Mesenchymal stem cell (in vitro differentiated cells and primary cell): ENCODE data around the gene VGLL4.

Source experiments
- DNase-seq: peaks from one replicate; pipeline ENCODE4 v3.0.0-alpha.2; 2013
- H2AFZ ChIP-seq: one replicate; pipeline ENCODE4 v1.6.1; 2013; ENCODE audit warnings: low read depth, mild to moderate bottlenecking, control low read depth, inconsistent platforms, low read length, moderate library complexity
- H2AK5ac ChIP-seq: 2 replicates; pipeline ENCODE4 v1.6.1; 2013; ENCODE audit warnings: low read length, moderate library complexity, mild to moderate bottlenecking, inconsistent platforms; ENCODE audit not compliant: severe bottlenecking
- H2BK120ac ChIP-seq: one replicate; pipeline ENCODE4 v1.6.1; 2013; ENCODE audit warnings: low read depth, mild to moderate bottlenecking, inconsistent platforms, low read length, moderate library complexity
- H2BK12ac ChIP-seq, 2 experiments: one replicate each; pipeline ENCODE4 v1.6.1; 2013; ENCODE audit warnings: inconsistent platforms in 2 of 2, low read length in 2 of 2, mild to moderate bottlenecking in 2 of 2, moderate library complexity in 2 of 2, control low read depth in 1 of 2
- H2BK15ac ChIP-seq: one replicate; pipeline ENCODE4 v1.6.1; 2013; ENCODE audit warnings: mild to moderate bottlenecking, low read depth, inconsistent platforms; ENCODE audit not compliant: poor library complexity, severe bottlenecking
- H2BK5ac ChIP-seq: 2 replicates; pipeline ENCODE4 v1.6.1; 2013; ENCODE audit warnings: low read depth, mild to moderate bottlenecking, low read length, control low read depth, inconsistent platforms; ENCODE audit not compliant: poor library complexity, severe bottlenecking
- H3K14ac ChIP-seq, 2 experiments: one replicate each; pipeline ENCODE4 v1.6.1; 2013; ENCODE audit warnings: inconsistent platforms in 2 of 2, low read length in 2 of 2, control low read depth in 1 of 2, mild to moderate bottlenecking in 1 of 2, moderate library complexity in 1 of 2
- H3K18ac ChIP-seq, 2 experiments: one replicate each; pipeline ENCODE4 v1.6.1; 2013; ENCODE audit warnings: inconsistent platforms in 2 of 2, low read length in 2 of 2, control low read depth in 1 of 2, low read depth in 1 of 2, mild to moderate bottlenecking in 1 of 2
- H3K23ac ChIP-seq, 2 experiments: one replicate each; pipeline ENCODE4 v1.6.1; 2013; ENCODE audit warnings: inconsistent platforms in 2 of 2, low read length in 2 of 2, mild to moderate bottlenecking in 2 of 2, moderate library complexity in 2 of 2, control low read depth in 1 of 2
- H3K27ac ChIP-seq: 2 replicates; pipeline ENCODE4 v1.5.1; 2013; ENCODE audit warnings: mild to moderate bottlenecking, moderate library complexity, low read length, control low read depth, inconsistent platforms; ENCODE audit not compliant: poor library complexity, severe bottlenecking
- H3K27me3 ChIP-seq, 2 experiments: 2 replicates each; pipeline versions ENCODE4 v1.6.1 to v1.7.0; 2013; ENCODE audit warnings: low read length in 2 of 2, mild to moderate bottlenecking in 2 of 2, moderate library complexity in 2 of 2, control low read depth in 1 of 2, inconsistent platforms in 1 of 2; ENCODE audit not compliant: control insufficient read depth in 1 of 2, insufficient read depth in 1 of 2
- H3K36me3 ChIP-seq, 2 experiments: 2 replicates each; pipeline versions ENCODE4 v1.6.1 to v1.7.0; 2013; ENCODE audit warnings: low read length in 2 of 2, control low read depth in 1 of 2, inconsistent platforms in 1 of 2, low read depth in 1 of 2, mild to moderate bottlenecking in 1 of 2; ENCODE audit not compliant: insufficient read depth in 2 of 2, control insufficient read depth in 1 of 2
- H3K4ac ChIP-seq, 2 experiments: one replicate each; pipeline ENCODE4 v1.6.1; 2013; ENCODE audit warnings: inconsistent platforms in 2 of 2, low read length in 2 of 2, mild to moderate bottlenecking in 2 of 2, moderate library complexity in 2 of 2, control low read depth in 1 of 2, low read depth in 1 of 2
- H3K4me1 ChIP-seq: 2 replicates; pipeline ENCODE4 v1.6.1; 2013; ENCODE audit warnings: low read depth, low read length, control low read depth; ENCODE audit not compliant: control insufficient read depth, insufficient read depth
- H3K4me2 ChIP-seq: 2 replicates; pipeline ENCODE4 v1.6.1; 2013; ENCODE audit warnings: low read length, mild to moderate bottlenecking, inconsistent platforms; ENCODE audit not compliant: poor library complexity, severe bottlenecking
- H3K4me3 ChIP-seq, 2 experiments: 2 replicates each; pipeline versions ENCODE4 v1.5.1 to v1.7.0; 2013; ENCODE audit warnings: low read length in 2 of 2, mild to moderate bottlenecking in 2 of 2, control low read depth in 1 of 2, low read depth in 1 of 2; ENCODE audit not compliant: insufficient read depth in 1 of 2
- H3K79me1 ChIP-seq: replicated peaks from 2 replicates; pipeline ENCODE4 v1.6.1; 2013; ENCODE audit warnings: mild to moderate bottlenecking, control low read depth, low read length, inconsistent platforms; ENCODE audit not compliant: poor library complexity, severe bottlenecking
- H3K9ac ChIP-seq: 2 replicates; pipeline ENCODE4 v1.7.0; 2013; ENCODE audit warnings: mild to moderate bottlenecking, low read length, moderate library complexity
- H3K9me3 ChIP-seq: 2 replicates; pipeline ENCODE4 v1.7.0; 2013; ENCODE audit warnings: mild to moderate bottlenecking, low read length; ENCODE audit not compliant: control insufficient read depth
- H4K8ac ChIP-seq: one replicate; pipeline ENCODE4 v1.6.1; 2013; ENCODE audit warnings: inconsistent platforms, mild to moderate bottlenecking, low read length, moderate library complexity
- H4K91ac ChIP-seq: one replicate; pipeline ENCODE4 v1.6.1; 2013; ENCODE audit warnings: mild to moderate bottlenecking, low read length, inconsistent platforms
- WGBS: methylation state at CpG from one replicate; pipeline ENCODE4 v1.1.7; 2013; ENCODE audit warnings: mixed read lengths; 5-methylcytosine and 5-hydroxymethylcytosine counted together

The VGLL4 gene

GRCh38 chr3:11612515-11613188 lies 31.1 kb downstream of the VGLL4 start:
- H3K23ac ChIP-seq, result no peak overlapping the region
- peaks cover 25% of the 10 kb centered on the region for H3K4me1 ChIP-seq
- no peaks in the 10 kb centered on the region for H3K9me3 ChIP-seq
- no peak overlapping the region for H2BK5ac ChIP-seq
- H3K27me3 ChIP-seq, result no peaks in the 10 kb centered on the region
- peaks cover 6% of the 10 kb centered on the region for H3K79me1 ChIP-seq
- H4K91ac ChIP-seq, result no peak overlapping the region
- H3K4me2 ChIP-seq, result no peak overlapping the region
- H2BK120ac ChIP-seq, result no peak overlapping the region
- H3K14ac ChIP-seq, result no peak overlapping the region
- WGBS, result 94% methylated on average over 9 of the region's 9 CpGs
- no peak overlapping the region for H4K8ac ChIP-seq
- no peak overlapping the region for H3K4ac ChIP-seq
- peak overlapping the region in 1 of 2 experiments; percentile 12 for H3K18ac ChIP-seq
- H2AK5ac ChIP-seq, result no peak overlapping the region
- H2BK15ac ChIP-seq, result peak overlapping the region; percentile 64
- peak overlapping the region in 1 of 2 experiments; percentile 50 for H3K4me3 ChIP-seq
- H2AFZ ChIP-seq, result no peak overlapping the region
- peak overlapping the region; percentile 53 for H3K9ac ChIP-seq
- peaks cover 10 to 20% of the 10 kb centered on the region in 2 experiments for H3K36me3 ChIP-seq
- H2BK12ac ChIP-seq, result no peak overlapping the region
- H3K27ac ChIP-seq, result no peak overlapping the region
- no peak for DNase-seq

- Histone ChIP-seq H4K8ac (no peak overlapping the region), H3K4me3 (no peak overlapping the region), H3K18ac (no peak overlapping the region), H2BK5ac (no peak overlapping the region), H3K14ac (no peak overlapping the region), H3K9me3 (no peaks in the 10 kb centered on the region), H2BK15ac (no peak overlapping the region), H2AFZ (no peak overlapping the region), H3K36me3 (peaks cover 8 to 20% of the 10 kb centered on the region in 2 experiments), H3K9ac (peak overlapping the region; percentile 8), H2BK12ac (no peak overlapping the region), H3K4me1 (peaks cover 23% of the 10 kb centered on the region), H2AK5ac (no peak overlapping the region), H3K27me3 (no peaks in the 10 kb centered on the region), H2BK120ac (no peak overlapping the region), H3K79me1 (peaks cover 4% of the 10 kb centered on the region), H4K91ac (no peak overlapping the region), H3K27ac (no peak overlapping the region), H3K23ac (no peak overlapping the region), H3K4ac (no peak overlapping the region), H3K4me2 (no peak overlapping the region)
- DNase-seq, result no peak
- 89% methylated on average over 9 of the region's 9 CpGs for WGBS
These were observed 32.3 kb downstream of the VGLL4 start for GRCh38 chr3:11611341-11611799.

GRCh38 chr3:11610700-11611275 lies 32.9 kb downstream of the VGLL4 start:
- no peak overlapping the region for H3K23ac ChIP-seq
- peaks cover 5% of the 10 kb centered on the region for H3K79me1 ChIP-seq
- H2BK5ac ChIP-seq, result no peak overlapping the region
- peaks cover 14 to 25% of the 10 kb centered on the region in 2 experiments for H3K36me3 ChIP-seq
- peak overlapping the region; percentile 64 for H3K9ac ChIP-seq
- no peak overlapping the region for H2BK12ac ChIP-seq
- no peak overlapping the region for H3K14ac ChIP-seq
- H3K4me1 ChIP-seq, result peaks cover 20% of the 10 kb centered on the region
- H4K91ac ChIP-seq, result no peak overlapping the region
- H3K18ac ChIP-seq, result no peak overlapping the region
- H3K27me3 ChIP-seq, result no peaks in the 10 kb centered on the region
- H3K9me3 ChIP-seq, result no peaks in the 10 kb centered on the region
- H3K4me2 ChIP-seq, result no peak overlapping the region
- H3K4me3 ChIP-seq, result no peak overlapping the region
- no peak overlapping the region for H2BK120ac ChIP-seq
- WGBS, result 98% methylated on average over 7 of the region's 8 CpGs
- no peak for DNase-seq
- no peak overlapping the region for H4K8ac ChIP-seq
- H2BK15ac ChIP-seq, result no peak overlapping the region
- H3K27ac ChIP-seq, result no peak overlapping the region
- no peak overlapping the region for H3K4ac ChIP-seq
- H2AFZ ChIP-seq, result no peak overlapping the region
- no peak overlapping the region for H2AK5ac ChIP-seq

- Histone ChIP-seq H3K18ac (peak overlapping the region in 1 of 2 experiments; percentile 80), H2AFZ (no peak overlapping the region), H3K36me3 (peaks cover 18 to 25% of the 10 kb centered on the region in 2 experiments), H4K91ac (peak overlapping the region; percentile 44), H3K79me1 (peaks cover 5% of the 10 kb centered on the region), H2BK120ac (peak overlapping the region; percentile 64), H3K14ac (peak overlapping the region in 1 of 2 experiments; percentile 53), H3K9me3 (no peaks in the 10 kb centered on the region), H2AK5ac (no peak overlapping the region), H2BK5ac (no peak overlapping the region), H2BK15ac (no peak overlapping the region), H3K4me2 (no peak overlapping the region), H3K23ac (peak overlapping the region in 1 of 2 experiments; percentile 77), H2BK12ac (no peak overlapping the region), H3K4ac (no peak overlapping the region), H4K8ac (peak overlapping the region; percentile 59), H3K27me3 (no peaks in the 10 kb centered on the region), H3K9ac (peak overlapping the region; percentile 64), H3K4me3 (peak overlapping the region in 1 of 2 experiments; percentile 12), H3K27ac (no peak overlapping the region), H3K4me1 (peaks cover 19% of the 10 kb centered on the region)
- DNase-seq, result no peak
- WGBS, result 84% methylated on average over 23 of the region's 23 CpGs
These were observed 33.6 kb downstream of the VGLL4 start for GRCh38 chr3:11610044-11610671.
